ENCODE measurements around the gene CYP39A1.

DNA sequence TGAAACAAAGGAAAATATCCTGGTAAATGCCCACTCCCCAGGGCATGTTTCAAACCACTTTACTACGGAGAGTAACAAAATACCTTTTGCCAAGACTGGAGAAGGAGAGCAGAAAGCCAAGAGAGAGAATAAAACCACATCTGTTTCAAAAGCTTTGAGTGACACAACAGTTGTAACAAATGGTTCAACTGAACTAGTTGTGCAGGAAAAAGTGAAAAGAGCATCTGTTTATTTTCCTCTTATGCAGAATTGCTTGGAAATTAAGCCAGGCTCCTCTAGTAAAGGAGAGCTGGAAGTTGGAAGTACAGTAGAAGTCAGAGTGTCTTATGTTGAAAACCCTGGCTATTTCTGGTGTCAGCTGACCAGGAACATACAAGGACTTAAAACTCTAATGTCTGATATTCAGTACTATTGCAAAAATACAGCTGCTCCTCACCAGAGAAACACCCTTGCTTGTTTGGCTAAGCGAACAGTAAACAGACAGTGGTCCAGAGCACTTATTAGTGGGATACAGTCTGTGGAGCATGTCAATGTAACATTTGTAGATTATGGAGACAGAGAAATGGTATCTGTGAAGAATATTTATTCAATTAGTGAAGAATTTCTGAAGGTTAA, 37.6 kb upstream of the CYP39A1 start:
- TF ChIP-seq, protein P1, sequence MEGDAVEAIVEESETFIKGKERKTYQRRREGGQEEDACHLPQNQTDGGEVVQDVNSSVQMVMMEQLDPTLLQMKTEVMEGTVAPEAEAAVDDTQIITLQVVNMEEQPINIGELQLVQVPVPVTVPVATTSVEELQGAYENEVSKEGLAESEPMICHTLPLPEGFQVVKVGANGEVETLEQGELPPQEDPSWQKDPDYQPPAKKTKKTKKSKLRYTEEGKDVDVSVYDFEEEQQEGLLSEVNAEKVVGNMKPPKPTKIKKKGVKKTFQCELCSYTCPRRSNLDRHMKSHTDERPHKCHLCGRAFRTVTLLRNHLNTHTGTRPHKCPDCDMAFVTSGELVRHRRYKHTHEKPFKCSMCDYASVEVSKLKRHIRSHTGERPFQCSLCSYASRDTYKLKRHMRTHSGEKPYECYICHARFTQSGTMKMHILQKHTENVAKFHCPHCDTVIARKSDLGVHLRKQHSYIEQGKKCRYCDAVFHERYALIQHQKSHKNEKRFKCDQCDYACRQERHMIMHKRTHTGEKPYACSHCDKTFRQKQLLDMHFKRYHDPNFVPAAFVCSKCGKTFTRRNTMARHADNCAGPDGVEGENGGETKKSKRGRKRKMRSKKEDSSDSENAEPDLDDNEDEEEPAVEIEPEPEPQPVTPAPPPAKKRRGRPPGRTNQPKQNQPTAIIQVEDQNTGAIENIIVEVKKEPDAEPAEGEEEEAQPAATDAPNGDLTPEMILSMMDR (IDR thresholded peaks at IDR 0.05; ENCODE audit: poor library complexity), result no peak
- TF ChIP-seq EZH2 (IDR thresholded peaks at IDR 0.05; ENCODE audit: borderline replicate concordance), result no peak

All from hepatocyte (in vitro differentiated cells).